Activated naive CD4-positive, alpha-beta T cell treated with anti-CD3 and anti-CD28 coated beads, Interleukin-2, amount 50 U/mL, for 72 hours (primary cell): ENCODE data around the gene BBS2. TPM values are rescaled to one million over a fixed set of nuclear protein-coding genes. Genes with fewer than 3 reads are reported as not detected.
"Not testable (repeated sequence)": the region's sequence is repeated elsewhere in the genome, so short reads cannot be mapped to it uniquely, and the experiment has no call there.

Source experiments
- ATAC-seq, 2 donors: fragments of 150-1000 bp; cut with Tn5 transposase; 2 replicates each; pipeline ENCODE4 v1.10.0; 2021; ENCODE audit warnings: mild to moderate bottlenecking in 2 of 2, moderate library complexity in 2 of 2
- DNase-seq, 2 donors: peaks; one replicate each; pipeline ENCODE4 v3.0.0; 2021 to 2022; ENCODE audit warnings: low spot score in 2 of 2
- H3K27ac Mint-ChIP-seq, 2 donors: one replicate each; pipeline ENCODE4 v1.8.0; 2022; ENCODE audit warnings: mild to moderate bottlenecking in 2 of 2, mixed read lengths in 2 of 2
- H3K36me3 Mint-ChIP-seq, 2 donors: one replicate each; pipeline ENCODE4 v1.8.0; 2022; ENCODE audit warnings: mixed read lengths in 2 of 2
- H3K9me3 Mint-ChIP-seq, 2 donors: one replicate each; pipeline ENCODE4 v1.8.0; 2022; ENCODE audit warnings: mixed read lengths in 2 of 2
- total RNA-seq, 2 donors: library from RNA; stranded (reverse); gene quantifications; one replicate each; pipeline ENCODE4 v1.2.3, GENCODE V29; 2022

Gene BBS2
- total RNA-seq, 2 donors from 2014 or later = 26.2 to 27.1 TPM

DNA sequence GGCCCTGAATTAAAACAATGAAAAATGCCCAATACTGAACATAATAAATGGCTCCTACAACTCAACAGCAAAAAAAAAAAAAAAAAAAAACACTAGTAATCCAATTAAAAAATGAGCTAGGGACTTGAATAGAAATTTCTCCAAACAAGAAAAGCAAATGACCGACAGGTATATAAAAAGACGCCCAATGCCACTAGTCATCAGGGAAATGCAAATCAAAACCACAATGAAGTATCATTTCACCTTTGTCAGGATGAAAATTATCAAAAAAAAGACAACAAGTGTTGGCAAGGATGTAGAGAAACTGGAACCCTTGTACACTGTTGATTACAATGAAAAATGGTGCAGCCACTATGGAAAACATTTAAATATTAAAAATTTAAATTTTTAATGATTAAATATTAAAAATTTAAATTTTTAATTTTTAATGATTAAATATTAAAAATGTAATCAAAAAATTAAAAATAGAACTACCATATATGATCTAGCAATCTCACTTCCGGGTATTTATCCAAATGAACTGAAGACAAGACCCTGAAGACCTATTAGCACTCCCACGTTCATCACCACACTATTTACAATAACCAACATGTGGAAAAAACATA, 28.1 kb downstream of the BBS2 start:
- no peaks in the 10 kb centered on the region for H3K36me3 Mint-ChIP-seq
- DNase-seq (no peak), ATAC-seq (no peak)
- no peak overlapping the region for H3K27ac Mint-ChIP-seq
- no peaks in the 10 kb centered on the region for H3K9me3 Mint-ChIP-seq

DNA sequence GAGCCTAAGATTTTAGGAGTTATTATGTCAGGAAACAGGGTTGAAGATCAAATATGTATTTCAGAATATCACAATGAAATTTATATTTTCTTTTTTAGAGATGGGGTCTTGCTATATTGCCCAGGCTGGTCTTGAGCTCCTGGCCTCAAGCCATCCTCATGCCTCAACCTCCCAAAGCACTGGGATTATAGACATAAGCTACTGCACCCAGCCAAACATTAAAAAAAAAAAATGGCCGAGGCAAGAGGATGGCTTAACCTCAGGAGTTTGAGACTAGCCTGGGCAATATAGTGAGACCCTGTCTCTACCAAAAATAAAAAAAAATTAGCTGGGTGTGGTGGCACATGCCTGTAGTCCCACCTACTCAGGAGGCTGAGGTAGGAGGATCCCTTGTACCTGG, 31.0 kb downstream of the BBS2 start:
- DNase-seq, ATAC-seq, H3K9me3 Mint-ChIP-seq, H3K36me3 Mint-ChIP-seq: not testable (repeated sequence)
- H3K27ac Mint-ChIP-seq = peak overlapping the region in 1 of 2 donors; percentile 50

DNA sequence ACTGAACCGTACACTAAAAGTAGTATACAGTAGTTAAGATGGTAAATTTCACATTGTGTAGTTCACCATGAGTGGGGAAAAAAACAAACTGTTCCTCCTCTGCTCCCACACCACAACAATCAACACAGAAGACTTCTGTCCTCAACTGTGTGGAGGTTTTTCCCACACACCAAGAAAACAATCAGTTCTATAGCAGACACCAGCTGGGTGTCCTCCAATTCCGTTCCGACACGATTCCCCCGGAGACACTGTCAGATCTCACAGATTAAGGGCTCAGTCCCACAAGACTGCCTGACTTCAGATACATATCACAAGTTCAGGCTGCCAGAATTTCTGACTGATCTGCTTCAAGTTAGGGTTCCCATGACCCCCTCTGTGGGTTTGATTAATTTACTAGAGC, 31.8 kb downstream of the BBS2 start:
- Mint-ChIP-seq H3K9me3 (no peaks in the 10 kb centered on the region), H3K27ac (no peak overlapping the region), H3K36me3 (no peaks in the 10 kb centered on the region)
- no peak for DNase-seq
- no peak for ATAC-seq

DNA sequence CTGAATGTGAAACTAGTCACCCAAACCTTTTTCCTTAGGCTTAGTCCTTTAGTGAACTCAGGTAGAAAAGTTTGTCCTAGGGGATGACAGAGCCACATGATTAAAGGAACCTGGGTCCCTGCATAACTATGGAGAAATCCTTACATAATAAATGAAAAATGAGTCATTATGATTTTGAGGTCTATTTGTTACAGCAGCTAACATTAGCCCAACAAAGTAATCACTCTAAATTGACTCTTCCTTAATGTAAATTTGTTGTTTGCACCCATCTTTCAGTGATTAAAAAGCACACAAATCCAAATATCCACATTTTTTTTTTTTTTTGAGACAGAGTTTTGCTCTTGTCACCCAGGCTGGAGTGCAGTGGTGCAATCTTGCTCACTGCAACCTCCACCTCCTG, 36.4 kb downstream of the BBS2 start:
- ATAC-seq = no peak
- Mint-ChIP-seq H3K36me3 (no peaks in the 10 kb centered on the region), H3K27ac (no peak overlapping the region), H3K9me3 (no peaks in the 10 kb centered on the region)
- DNase-seq = no peak

GRCh38 chr16:56482683-56483236, 37.1 kb downstream of the BBS2 start:
- H3K27ac Mint-ChIP-seq = no peak overlapping the region
- ATAC-seq = no peak
- no peak for DNase-seq
- no peaks in the 10 kb centered on the region for H3K9me3 Mint-ChIP-seq
- H3K36me3 Mint-ChIP-seq = no peaks in the 10 kb centered on the region

- Mint-ChIP-seq H3K36me3 (peaks cover 0 to 3% of the 10 kb centered on the region in 2 donors), H3K9me3 (no peaks in the 10 kb centered on the region), H3K27ac (no peak overlapping the region)
- ATAC-seq = no peak
- DNase-seq = no peak
These were observed 38.2 kb downstream of the BBS2 start for GRCh38 chr16:56481468-56482122.

DNA sequence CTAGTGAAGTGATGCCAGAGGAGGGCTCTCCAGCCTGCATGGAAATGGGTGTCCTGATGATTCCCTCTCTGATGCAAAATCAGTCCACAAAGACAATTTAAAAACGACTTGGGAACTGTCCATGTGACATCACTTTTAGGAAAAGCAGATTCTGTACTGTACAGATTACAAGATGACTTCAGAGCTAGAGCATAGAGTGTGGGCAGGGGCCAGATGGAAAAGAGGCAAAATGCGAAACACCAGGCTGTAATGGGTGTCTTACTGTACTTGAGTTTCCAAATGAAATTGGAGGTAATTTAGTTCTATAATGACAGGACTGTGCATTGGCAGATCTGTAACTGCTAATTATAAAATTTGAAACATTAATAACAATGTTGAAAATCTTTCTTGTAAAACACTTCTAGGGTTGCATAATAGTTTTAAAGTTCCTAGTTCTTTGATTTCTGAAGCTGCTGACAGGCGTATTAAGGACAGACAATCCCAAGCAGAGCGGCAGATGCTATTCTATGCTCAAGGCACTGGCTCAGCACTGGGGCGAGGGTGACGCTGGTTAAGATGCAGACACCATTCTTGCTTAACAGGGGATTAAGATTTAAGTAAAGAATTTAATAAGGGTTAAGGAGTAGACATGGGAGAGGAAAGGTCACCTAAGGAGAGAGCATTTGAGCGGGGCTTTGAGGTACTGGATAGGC, 38.9 kb downstream of the BBS2 start:
- ATAC-seq (no peak), DNase-seq (no peak)
- Mint-ChIP-seq H3K27ac (peak overlapping the region in 1 of 2 donors; percentile 85), H3K36me3 (peaks cover 3 to 9% of the 10 kb centered on the region in 2 donors), H3K9me3 (no peaks in the 10 kb centered on the region)

GRCh38 chr16:56479469-56479868, 40.4 kb downstream of the BBS2 start:
- H3K36me3 Mint-ChIP-seq = peaks cover 12 to 21% of the 10 kb centered on the region in 2 donors
- DNase-seq (no peak), ATAC-seq (no peak)
- H3K27ac Mint-ChIP-seq = peak overlapping the region in 1 of 2 donors; percentile 57
- no peaks in the 10 kb centered on the region for H3K9me3 Mint-ChIP-seq

DNA sequence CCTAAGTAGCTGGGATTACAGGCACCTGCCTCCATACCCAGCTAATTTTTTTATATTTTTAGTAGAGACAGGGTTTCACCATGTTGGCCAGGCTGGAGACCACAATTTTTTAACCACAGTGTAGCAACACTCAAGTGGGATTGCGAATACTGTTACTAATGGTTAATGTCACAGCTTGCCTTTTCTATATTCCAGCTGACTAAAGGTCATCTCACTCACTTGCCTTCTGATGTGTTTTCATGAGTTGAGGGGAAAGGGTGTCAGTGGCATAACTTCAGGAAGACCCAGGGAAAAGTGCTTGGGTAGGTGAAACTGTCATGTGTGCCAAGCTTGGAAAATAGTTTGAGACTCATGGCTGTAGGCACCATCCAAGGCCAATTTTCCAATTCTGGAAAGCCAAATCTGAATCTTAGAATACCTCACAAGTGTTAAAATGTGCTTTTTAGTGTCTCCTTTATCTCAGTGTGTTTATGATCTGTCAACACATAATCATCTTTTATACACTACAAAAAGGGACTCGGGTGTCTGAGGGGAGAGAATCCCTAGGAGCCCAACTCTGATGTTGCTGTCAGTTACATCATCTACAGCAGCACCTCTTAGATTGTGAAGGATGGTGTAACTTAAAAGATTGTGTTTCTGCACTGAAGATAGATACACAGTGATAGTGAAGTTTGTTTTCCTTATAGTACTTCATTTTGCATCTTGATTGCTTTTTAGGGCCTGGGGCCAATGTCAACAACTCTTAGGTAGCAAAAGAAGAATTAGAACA, 41.4 kb downstream of the BBS2 start:
- no peak for DNase-seq
- peak in 1 of 2 donors; percentile 53 for ATAC-seq
- no peaks in the 10 kb centered on the region for H3K9me3 Mint-ChIP-seq
- H3K27ac Mint-ChIP-seq = peak overlapping the region in 1 of 2 donors; percentile 57
- peaks cover 12 to 21% of the 10 kb centered on the region in 2 donors for H3K36me3 Mint-ChIP-seq

- Mint-ChIP-seq H3K27ac (peak overlapping the region; percentile 57), H3K9me3 (no peaks in the 10 kb centered on the region), H3K36me3 (peaks cover 12 to 21% of the 10 kb centered on the region in 2 donors)
- ATAC-seq (peak; percentile 79 to 91), DNase-seq (no peak)
These were observed 42.5 kb downstream of the BBS2 start for GRCh38 chr16:56477096-56477878.

GRCh38 chr16:56475201-56475600, 44.6 kb downstream of the BBS2 start:
- DNase-seq (no peak), ATAC-seq (no peak)
- Mint-ChIP-seq H3K27ac (peak overlapping the region in 1 of 2 donors; percentile 32), H3K36me3 (peaks cover 16 to 26% of the 10 kb centered on the region in 2 donors), H3K9me3 (no peaks in the 10 kb centered on the region)

DNA sequence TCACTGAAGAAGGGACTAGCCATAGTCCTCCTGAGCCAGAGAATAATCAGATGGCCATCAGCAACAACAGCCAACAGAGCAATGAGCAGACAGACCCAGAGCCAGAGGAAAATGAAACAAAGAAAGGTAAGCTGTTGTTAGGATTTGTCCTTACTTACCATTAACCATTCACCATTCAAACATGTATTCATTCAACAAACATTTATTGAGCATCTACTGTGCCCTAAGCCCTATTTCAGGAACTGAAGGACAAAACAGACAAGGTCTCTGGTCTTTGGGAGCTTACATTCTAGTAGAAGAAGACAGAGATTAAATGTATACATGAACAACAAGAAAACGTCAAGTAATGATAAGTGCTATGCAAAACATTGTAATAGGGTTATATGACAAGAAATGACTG, 49.2 kb downstream of the BBS2 start:
- DNase-seq (no peak), ATAC-seq (no peak)
- no peaks in the 10 kb centered on the region for H3K9me3 Mint-ChIP-seq
- peak overlapping the region; percentile 10 to 11 for H3K27ac Mint-ChIP-seq
- peaks cover 20 to 29% of the 10 kb centered on the region in 2 donors for H3K36me3 Mint-ChIP-seq

- Mint-ChIP-seq H3K9me3 (no peaks in the 10 kb centered on the region), H3K36me3 (peaks cover 15 to 25% of the 10 kb centered on the region in 2 donors), H3K27ac (peak overlapping the region; percentile 10 to 11)
- DNase-seq (no peak), ATAC-seq (no peak)
These were observed 49.6 kb downstream of the BBS2 start for GRCh38 chr16:56470232-56470631.

GRCh38 chr16:56469748-56470147, 50.1 kb downstream of the BBS2 start:
- H3K27ac Mint-ChIP-seq = no peak overlapping the region
- peaks cover 13 to 20% of the 10 kb centered on the region in 2 donors for H3K36me3 Mint-ChIP-seq
- ATAC-seq = no peak
- no peak for DNase-seq
- H3K9me3 Mint-ChIP-seq = no peaks in the 10 kb centered on the region

GRCh38 chr16:56468800-56469199, 51.0 kb downstream of the BBS2 start:
- peak overlapping the region in 1 of 2 donors; percentile 50 for H3K27ac Mint-ChIP-seq
- ATAC-seq = no peak
- DNase-seq = no peak
- H3K36me3 Mint-ChIP-seq = peaks cover 13 to 25% of the 10 kb centered on the region in 2 donors
- no peaks in the 10 kb centered on the region for H3K9me3 Mint-ChIP-seq

DNA sequence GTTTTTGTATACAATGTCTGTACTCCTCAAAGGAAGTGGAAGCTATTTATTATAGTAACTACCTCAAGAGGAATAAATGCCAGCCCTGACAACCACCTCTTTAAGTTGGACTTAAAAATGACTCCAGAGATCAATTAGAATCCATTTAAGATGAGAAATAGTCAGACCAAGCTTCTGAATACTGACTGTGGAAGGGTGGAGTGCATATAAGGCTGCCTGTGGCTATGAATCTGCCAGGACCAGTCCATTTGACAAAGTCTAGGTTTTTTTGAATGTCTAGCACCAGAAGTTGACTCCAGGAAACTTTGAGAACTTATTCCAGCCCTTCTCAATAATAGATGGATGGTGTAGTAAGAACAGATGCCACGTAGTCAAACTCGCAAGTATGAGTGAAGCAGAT, 53.5 kb downstream of the BBS2 start:
- DNase-seq (no peak), ATAC-seq (no peak)
- no peak overlapping the region for H3K27ac Mint-ChIP-seq
- H3K36me3 Mint-ChIP-seq = peaks cover 16 to 29% of the 10 kb centered on the region in 2 donors
- H3K9me3 Mint-ChIP-seq = no peaks in the 10 kb centered on the region
